Mesendoderm (in vitro differentiated cells): ENCODE data around the gene MED9.

Experiments
- DNase-seq: peaks from one replicate; pipeline ENCODE4 v3.0.0; 2013
- H2AK5ac ChIP-seq: 2 replicates; pipeline ENCODE4 v1.6.1; 2013; ENCODE audit warnings: low read length, inconsistent platforms
- H2BK120ac ChIP-seq: 2 replicates; pipeline ENCODE4 v1.6.1; 2013; ENCODE audit warnings: low read depth, mild to moderate bottlenecking, low read length, moderate library complexity, mixed read lengths
- H2BK15ac ChIP-seq: replicated peaks from 2 replicates; pipeline ENCODE4 v1.6.1; 2013; ENCODE audit warnings: low read depth, mild to moderate bottlenecking, moderate library complexity
- H2BK5ac ChIP-seq: 2 replicates; pipeline ENCODE4 v1.6.1; 2013; ENCODE audit warnings: low read length, inconsistent platforms
- H3K18ac ChIP-seq: 2 replicates; pipeline ENCODE4 v1.6.1; 2013; ENCODE audit warnings: mild to moderate bottlenecking, low read length, mixed read lengths
- H3K23ac ChIP-seq: one replicate; pipeline ENCODE4 v1.6.1; 2013; ENCODE audit warnings: low read length
- H3K27ac ChIP-seq: 2 replicates; pipeline ENCODE4 v1.5.1; 2013; ENCODE audit warnings: low read depth, mild to moderate bottlenecking, inconsistent platforms, low read length, moderate library complexity
- H3K27me3 ChIP-seq: 2 replicates; pipeline ENCODE4 v1.6.1; 2013; ENCODE audit warnings: low read length, control low read depth, mild to moderate bottlenecking, inconsistent platforms; ENCODE audit not compliant: insufficient read depth, poor library complexity
- H3K36me3 ChIP-seq: 2 replicates; pipeline ENCODE4 v1.6.1; 2013; ENCODE audit warnings: low read length, inconsistent platforms; ENCODE audit not compliant: control insufficient read depth, insufficient read depth
- H3K4ac ChIP-seq: one replicate; pipeline ENCODE4 v1.6.1; 2013; ENCODE audit warnings: low read depth, mild to moderate bottlenecking, low read length, moderate library complexity
- H3K4me1 ChIP-seq: 2 replicates; pipeline ENCODE4 v1.6.1; 2013; ENCODE audit warnings: low read depth, low read length, inconsistent platforms; ENCODE audit not compliant: control insufficient read depth
- H3K4me2 ChIP-seq: 2 replicates; pipeline ENCODE4 v1.6.1; 2013; ENCODE audit warnings: low read length
- H3K4me3 ChIP-seq: 2 replicates; pipeline ENCODE4 v1.5.1; 2013; ENCODE audit warnings: mild to moderate bottlenecking, low read length
- H3K56ac ChIP-seq: one replicate; pipeline ENCODE4 v1.6.1; 2013; ENCODE audit warnings: low read length
- H3K79me1 ChIP-seq: 2 replicates; pipeline ENCODE4 v1.6.1; 2013; ENCODE audit warnings: low read length, inconsistent platforms
- H3K79me2 ChIP-seq: 2 replicates; pipeline ENCODE4 v1.6.1; 2013; ENCODE audit warnings: mild to moderate bottlenecking, low read length; ENCODE audit not compliant: control insufficient read depth, insufficient read depth
- H3K9ac ChIP-seq: 2 replicates; pipeline ENCODE4 v1.6.1; 2013; ENCODE audit warnings: low read length, inconsistent platforms
- H4K5ac ChIP-seq: one replicate; pipeline ENCODE4 v1.6.1; 2013; ENCODE audit warnings: low read length
- H4K8ac ChIP-seq: one replicate; pipeline ENCODE4 v1.6.1; 2013; ENCODE audit warnings: low read depth, mild to moderate bottlenecking, control low read depth, low read length, moderate library complexity
- WGBS: extraction: QIAGEN DNeasy Blood & Tissue Kit; methylation state at CpG from one replicate; pipeline ENCODE4 v1.1.7; 2013; ENCODE audit warnings: low lambda C conversion rate, missing lambda C conversion rate; ENCODE audit not compliant: insufficient coverage; ENCODE audit errors: extremely low coverage; 5-methylcytosine and 5-hydroxymethylcytosine counted together

The MED9 gene

DNA sequence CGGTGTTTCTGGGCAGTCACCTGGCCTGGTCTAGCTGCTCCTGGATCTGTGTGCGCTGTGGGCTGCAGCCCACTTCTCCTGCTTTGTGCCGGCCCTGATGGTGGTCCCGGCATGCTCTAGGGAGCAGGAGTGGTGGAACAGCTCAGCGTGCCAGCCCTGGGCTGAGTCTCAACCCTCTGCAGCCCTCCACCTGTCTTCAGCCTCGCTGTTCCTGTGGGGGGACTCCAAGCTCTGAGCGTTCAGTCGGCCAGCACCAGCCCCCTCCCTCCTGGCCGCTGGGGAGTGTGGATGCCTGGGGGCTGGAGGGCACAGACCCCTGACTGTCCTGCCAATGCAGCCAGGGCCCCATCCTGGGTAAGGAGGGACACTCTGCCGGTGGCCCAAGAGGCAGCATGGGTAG lies 43.1 kb downstream of the MED9 start:
- H2BK120ac ChIP-seq: no peak overlapping the region
- WGBS: no CpG with 5 or more reads among the region's 10 CpGs

GRCh38 chr17:17520599-17521232 lies 43.9 kb downstream of the MED9 start:
- H3K4me3 ChIP-seq: no peak overlapping the region
- H3K27me3 ChIP-seq: no peaks in the 10 kb centered on the region
- no peak overlapping the region for H3K9ac ChIP-seq
- H3K4me1 ChIP-seq: peaks cover 5% of the 10 kb centered on the region
- DNase-seq: no peak
- no peak overlapping the region for H2AK5ac ChIP-seq
- no peak overlapping the region for H3K56ac ChIP-seq
- no peak overlapping the region for H2BK120ac ChIP-seq
- H3K23ac ChIP-seq: no peak overlapping the region
- no peak overlapping the region for H4K5ac ChIP-seq
- H3K79me1 ChIP-seq: no peaks in the 10 kb centered on the region
- H3K27ac ChIP-seq: no peak overlapping the region
- H3K36me3 ChIP-seq: no peaks in the 10 kb centered on the region
- no peak overlapping the region for H4K8ac ChIP-seq
- no CpG with 5 or more reads among the region's 22 CpGs for WGBS
- H3K4ac ChIP-seq: no peak overlapping the region
- no peaks in the 10 kb centered on the region for H3K79me2 ChIP-seq
- no peak overlapping the region for H2BK5ac ChIP-seq
- H3K18ac ChIP-seq: no peak overlapping the region
- H2BK15ac ChIP-seq: no peak overlapping the region
- no peak overlapping the region for H3K4me2 ChIP-seq

More for the DNA sequence above, 43.1 kb downstream of the MED9 start:
- no peak overlapping the region for H2BK5ac ChIP-seq
- no peak overlapping the region for H4K5ac ChIP-seq
- H3K23ac ChIP-seq: no peak overlapping the region
- no peak overlapping the region for H3K4ac ChIP-seq
- H4K8ac ChIP-seq: no peak overlapping the region
- no peak overlapping the region for H3K4me3 ChIP-seq
- H2AK5ac ChIP-seq: no peak overlapping the region
- no peaks in the 10 kb centered on the region for H3K36me3 ChIP-seq
- no peak overlapping the region for H2BK15ac ChIP-seq
- no peak overlapping the region for H3K27ac ChIP-seq
- no peak overlapping the region for H3K9ac ChIP-seq
- H3K4me1 ChIP-seq: peaks cover 5% of the 10 kb centered on the region
- H3K56ac ChIP-seq: no peak overlapping the region
- no peaks in the 10 kb centered on the region for H3K79me1 ChIP-seq
- DNase-seq: no peak
- H3K27me3 ChIP-seq: no peaks in the 10 kb centered on the region
- no peak overlapping the region for H3K4me2 ChIP-seq
- H3K18ac ChIP-seq: no peak overlapping the region
- no peaks in the 10 kb centered on the region for H3K79me2 ChIP-seq

DNA sequence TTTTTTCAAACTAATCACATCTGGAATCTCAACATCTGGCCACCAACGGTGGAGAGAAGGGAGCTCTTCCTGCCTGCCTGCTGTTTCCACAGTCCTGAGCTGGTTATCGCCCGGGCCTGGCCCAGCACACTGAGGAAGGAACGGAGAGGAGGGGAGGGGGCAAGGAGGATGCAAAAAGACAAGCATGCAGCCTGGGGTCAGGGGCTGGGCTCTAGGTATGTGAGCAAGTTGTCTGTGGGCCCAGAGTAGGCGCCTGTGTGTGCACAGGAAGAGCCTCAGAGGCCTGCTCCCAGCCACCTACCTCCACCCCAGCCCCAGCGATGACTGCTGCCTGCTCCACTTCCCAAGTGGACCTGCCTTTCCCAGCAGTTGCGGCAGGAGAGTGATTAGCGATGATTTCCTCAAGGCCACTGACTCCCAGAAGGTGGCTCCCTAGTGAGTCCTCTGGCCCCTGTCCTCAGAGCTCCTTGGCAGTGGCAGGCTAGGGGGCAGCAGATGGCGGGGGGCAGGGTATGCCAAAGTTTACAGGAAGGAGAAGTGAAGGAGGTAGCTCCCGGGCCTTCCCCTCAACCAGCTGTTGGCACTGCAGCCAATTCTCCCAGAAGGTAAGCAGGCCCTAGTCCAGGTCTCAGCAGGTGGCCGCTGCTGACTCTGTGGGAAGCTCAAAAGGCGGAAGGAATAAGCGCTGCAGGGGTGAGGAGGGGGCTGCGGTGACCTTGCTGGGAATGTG lies 46.4 kb downstream of the MED9 start:
- Histone ChIP-seq H2BK5ac (no peak overlapping the region), H3K4me1 (peaks cover 5% of the 10 kb centered on the region), H3K79me2 (no peaks in the 10 kb centered on the region), H3K79me1 (no peaks in the 10 kb centered on the region), H3K4me2 (no peak overlapping the region), H3K4ac (no peak overlapping the region), H4K8ac (no peak overlapping the region), H2AK5ac (no peak overlapping the region), H3K27me3 (no peaks in the 10 kb centered on the region), H3K9ac (no peak overlapping the region), H3K18ac (no peak overlapping the region), H2BK15ac (no peak overlapping the region), H3K36me3 (no peaks in the 10 kb centered on the region), H3K23ac (no peak overlapping the region), H3K56ac (peak overlapping the region; percentile 22), H3K4me3 (no peak overlapping the region), H4K5ac (no peak overlapping the region), H2BK120ac (no peak overlapping the region), H3K27ac (peak overlapping the region; percentile 53)
- peak; percentile 61 for DNase-seq
- WGBS: no CpG with 5 or more reads among the region's 14 CpGs

DNA sequence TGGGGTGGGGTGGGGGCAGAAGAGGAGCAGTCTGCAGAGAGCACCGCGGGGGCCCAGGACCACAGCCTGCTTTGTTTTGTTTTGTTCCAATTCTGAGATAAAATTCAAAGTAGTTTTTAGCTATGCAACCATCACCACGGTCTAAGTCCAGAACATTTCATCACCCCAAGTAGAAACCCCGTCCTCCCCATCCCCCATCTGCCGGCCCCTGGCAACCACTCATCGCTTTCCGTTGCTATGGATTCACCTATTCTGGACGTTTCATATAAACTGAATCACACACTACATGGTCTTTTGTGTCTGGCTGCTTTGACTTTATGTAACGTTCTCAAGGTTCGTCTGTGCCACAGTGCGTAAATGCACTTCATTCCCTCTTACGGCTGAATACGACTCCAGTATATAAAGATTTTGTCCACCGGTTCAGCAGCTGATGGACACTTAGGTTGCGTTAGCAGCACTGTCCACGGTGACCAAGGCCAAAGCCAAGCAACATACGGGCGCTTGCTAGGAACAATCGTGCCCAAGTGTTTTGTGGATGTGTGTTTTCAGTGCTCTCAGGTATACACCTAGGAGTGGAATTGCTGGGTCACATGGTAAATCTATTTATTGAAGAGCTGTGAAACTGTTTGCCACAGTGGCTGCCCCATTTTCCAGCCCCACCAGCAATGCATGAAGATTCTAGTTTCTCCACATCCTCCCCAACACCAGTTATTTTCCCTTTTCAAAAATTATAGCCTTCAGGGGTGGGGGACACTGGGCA lies 47.1 kb downstream of the MED9 start:
- Histone ChIP-seq H3K4me3 (no peak overlapping the region), H2BK5ac (no peak overlapping the region), H3K27ac (peak overlapping the region; percentile 39), H2BK120ac (no peak overlapping the region), H4K8ac (no peak overlapping the region), H3K27me3 (no peaks in the 10 kb centered on the region), H3K23ac (no peak overlapping the region), H3K18ac (no peak overlapping the region), H3K79me2 (no peaks in the 10 kb centered on the region), H4K5ac (no peak overlapping the region), H3K79me1 (no peaks in the 10 kb centered on the region), H2AK5ac (no peak overlapping the region), H3K9ac (no peak overlapping the region), H3K4me1 (peaks cover 5% of the 10 kb centered on the region), H2BK15ac (no peak overlapping the region), H3K36me3 (no peaks in the 10 kb centered on the region), H3K56ac (peak overlapping the region; percentile 22), H3K4me2 (no peak overlapping the region), H3K4ac (no peak overlapping the region)
- WGBS: no CpG with 5 or more reads among the region's 19 CpGs
- DNase-seq: no peak

- H2BK120ac ChIP-seq: no peak overlapping the region
These were observed 48.5 kb downstream of the MED9 start for GRCh38 chr17:17525311-17525710.

More at GRCh38 chr17:17525311-17525710, 48.5 kb downstream of the MED9 start:
- no peak overlapping the region for H2BK15ac ChIP-seq
- H4K5ac ChIP-seq: no peak overlapping the region
- no peak overlapping the region for H3K56ac ChIP-seq
- H3K18ac ChIP-seq: no peak overlapping the region
- no peak overlapping the region for H3K9ac ChIP-seq
- no peak overlapping the region for H3K4ac ChIP-seq
- no peak overlapping the region for H2BK5ac ChIP-seq
- H3K23ac ChIP-seq: no peak overlapping the region
- H3K4me1 ChIP-seq: peaks cover 5% of the 10 kb centered on the region
- no peaks in the 10 kb centered on the region for H3K79me1 ChIP-seq
- no peak overlapping the region for H4K8ac ChIP-seq
- no peak for DNase-seq
- no peak overlapping the region for H3K4me3 ChIP-seq
- no peak overlapping the region for H2AK5ac ChIP-seq
- no peak overlapping the region for H3K27ac ChIP-seq
- H3K4me2 ChIP-seq: no peak overlapping the region
- H3K79me2 ChIP-seq: no peaks in the 10 kb centered on the region
- no peaks in the 10 kb centered on the region for H3K36me3 ChIP-seq
- WGBS: no CpG with 5 or more reads among the region's 15 CpGs
- no peaks in the 10 kb centered on the region for H3K27me3 ChIP-seq
